ENCODE measurements around the gene LAMB3.

LAMB3 gene

DNA sequence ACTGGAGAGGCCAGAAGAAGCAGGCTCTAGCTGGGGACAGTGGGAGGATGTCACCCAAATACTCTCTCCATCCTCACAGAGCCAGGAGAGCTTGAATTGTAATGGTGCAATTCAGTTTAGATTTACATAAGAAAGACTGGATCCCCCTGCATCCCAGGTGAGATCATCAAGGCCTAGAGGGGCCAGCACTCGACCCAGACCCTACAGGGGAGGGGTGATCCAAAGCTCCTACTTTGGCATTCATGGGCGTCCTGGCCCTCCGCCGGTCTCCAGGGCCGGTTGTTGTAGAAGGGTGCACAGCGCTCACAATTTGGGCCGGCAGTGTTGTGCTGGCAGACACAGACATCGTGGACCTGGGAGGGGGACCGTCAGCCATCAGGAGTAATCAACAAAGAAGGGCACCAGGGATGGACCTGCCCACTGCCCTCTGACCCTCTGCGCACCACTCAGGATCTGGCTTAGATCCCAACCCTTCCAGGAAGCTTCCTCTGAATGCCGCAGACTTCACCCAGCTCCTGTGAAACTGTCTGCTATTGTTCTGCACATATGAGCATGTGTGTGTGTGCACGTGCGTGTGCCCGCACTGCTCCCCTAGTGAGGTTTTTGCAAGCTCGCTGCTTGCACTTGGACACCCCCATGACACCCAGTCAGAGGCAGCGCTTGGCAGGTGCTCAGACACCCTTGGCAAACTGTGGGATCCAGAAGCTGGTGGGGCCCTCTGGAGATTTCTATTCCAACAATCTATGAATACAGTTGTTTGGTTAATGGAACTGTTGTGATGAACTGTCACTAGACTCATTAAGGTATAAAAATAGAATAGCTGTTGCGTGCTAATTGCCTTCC is 21.6 kb downstream of the LAMB3 start:
- DNase-seq, result no peak

DNA sequence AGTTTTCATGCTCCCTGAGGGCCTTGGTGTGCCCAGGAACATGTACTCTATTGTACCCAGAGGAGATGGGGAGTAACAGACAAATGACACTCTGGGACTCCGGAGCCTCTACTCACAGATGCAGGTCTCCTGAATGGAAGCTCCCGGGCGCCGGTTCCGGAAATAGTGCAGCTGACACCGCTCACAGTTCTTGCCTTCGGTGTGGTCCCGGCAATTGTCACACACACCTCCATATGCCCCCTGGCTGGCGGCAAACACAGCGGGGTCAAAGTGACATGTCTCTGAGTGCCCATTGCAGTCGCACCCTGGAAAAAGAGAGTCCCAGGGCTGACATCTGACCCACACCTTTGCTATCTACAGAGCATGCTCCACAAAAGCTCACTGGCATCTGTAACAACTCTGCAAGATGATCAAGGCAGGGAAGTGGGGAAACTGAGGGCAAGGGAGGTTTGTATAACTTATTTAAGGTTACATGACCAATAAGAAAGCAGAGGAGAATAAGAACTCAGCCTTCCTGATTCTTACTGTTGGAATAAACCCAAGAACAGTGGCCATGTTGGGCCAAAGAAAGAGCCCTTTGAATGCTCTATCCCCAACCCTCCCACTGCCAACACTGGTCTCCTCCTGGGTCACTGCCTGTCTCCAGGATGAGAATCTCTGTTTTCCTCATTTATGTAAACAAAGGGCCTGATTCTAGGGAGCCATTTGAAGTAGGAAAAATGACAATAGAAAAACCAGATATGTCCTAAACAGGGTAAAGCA is 22.4 kb downstream of the LAMB3 start:
- DNase-seq, result no peak

DNA sequence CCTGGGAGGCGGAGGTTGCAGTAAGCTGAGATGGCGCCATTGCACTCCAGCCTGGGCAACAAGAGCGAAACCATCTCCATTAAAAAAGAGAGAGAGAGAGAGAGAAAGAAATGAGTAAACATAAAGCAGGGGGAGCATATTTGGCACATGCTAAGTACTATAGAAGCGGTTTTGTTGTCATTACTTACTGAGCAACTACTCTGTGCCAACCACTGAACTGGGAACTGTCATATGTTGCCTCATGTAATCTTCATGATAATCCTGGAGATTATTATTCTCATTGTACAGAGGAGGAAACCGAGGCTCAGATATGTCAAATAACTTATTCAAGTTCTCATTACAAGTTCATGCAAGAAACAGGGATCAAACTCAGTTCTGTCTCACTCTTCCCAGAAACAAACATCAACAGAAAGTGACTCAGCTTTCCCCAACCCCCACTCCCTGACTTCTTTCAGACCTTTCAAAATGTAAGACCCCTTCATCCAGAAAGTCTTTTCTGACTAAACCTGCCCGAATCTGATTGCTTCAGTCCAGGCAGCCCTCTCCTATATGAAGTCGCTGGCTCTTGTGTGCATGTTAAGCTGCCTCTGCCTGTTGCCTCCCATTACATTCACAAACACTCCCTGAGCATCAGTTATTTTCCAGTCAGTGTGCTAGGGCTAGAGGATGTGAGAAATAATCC is 23.5 kb downstream of the LAMB3 start:
- DNase-seq, result no peak

DNA sequence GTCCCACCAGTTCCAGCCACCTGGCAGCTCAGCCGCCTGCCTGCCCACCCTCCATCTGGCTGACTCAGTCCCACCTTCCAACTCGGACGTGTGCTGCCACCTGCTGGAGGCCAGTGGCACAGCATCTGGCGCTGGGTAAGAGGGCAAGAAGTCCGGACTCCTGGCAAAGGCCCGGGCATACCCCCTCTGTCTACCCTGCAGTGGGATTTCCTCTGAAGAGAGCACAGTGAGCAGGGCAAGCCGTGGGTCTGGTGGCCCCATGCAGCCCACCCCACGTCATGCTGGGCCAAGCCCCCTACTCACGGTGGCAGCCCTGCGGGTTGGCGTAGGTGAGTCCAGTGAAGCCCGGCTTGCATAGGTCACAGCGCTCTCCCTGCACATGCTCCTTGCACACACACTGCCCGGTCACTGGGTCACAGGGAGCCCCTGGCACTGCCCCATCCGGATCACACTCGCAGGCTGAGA is 24.5 kb downstream of the LAMB3 start:
- peak; percentile 66 for DNase-seq

DNA sequence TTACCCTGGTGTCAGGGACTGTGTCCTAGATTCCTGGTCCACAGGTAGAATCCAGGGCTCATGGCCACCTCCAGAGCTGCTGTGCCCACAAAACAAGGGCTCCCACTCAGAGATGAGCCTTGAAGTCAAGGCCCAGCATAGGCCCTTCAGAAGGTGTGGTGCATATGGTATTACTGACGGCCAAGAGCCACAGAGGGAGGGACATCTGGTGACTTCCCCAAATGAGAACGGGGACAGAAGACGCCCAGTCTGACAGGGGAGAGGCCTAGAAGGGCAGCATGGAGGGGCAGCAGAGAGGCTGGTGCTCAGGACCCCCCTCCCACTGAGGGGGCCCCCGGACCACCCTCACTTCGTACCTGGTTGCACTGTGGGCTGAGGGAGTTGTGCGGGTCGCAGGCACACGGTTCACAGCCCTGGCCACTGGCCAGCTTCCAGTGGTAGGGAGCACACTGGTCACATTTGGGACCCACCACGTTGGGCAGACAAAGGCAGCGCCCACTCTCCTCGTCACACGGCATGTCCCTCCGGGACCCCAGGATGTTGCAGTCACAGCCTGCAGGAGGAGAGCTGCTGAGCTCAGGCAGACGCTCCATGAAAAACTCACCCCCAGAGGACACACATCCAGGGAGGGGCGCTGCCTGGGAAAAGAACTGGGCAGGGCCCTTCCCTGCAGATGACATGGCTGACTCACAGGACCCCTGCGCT is 25.0 kb downstream of the LAMB3 start:
- DNase-seq, result peak; percentile 40

DNA sequence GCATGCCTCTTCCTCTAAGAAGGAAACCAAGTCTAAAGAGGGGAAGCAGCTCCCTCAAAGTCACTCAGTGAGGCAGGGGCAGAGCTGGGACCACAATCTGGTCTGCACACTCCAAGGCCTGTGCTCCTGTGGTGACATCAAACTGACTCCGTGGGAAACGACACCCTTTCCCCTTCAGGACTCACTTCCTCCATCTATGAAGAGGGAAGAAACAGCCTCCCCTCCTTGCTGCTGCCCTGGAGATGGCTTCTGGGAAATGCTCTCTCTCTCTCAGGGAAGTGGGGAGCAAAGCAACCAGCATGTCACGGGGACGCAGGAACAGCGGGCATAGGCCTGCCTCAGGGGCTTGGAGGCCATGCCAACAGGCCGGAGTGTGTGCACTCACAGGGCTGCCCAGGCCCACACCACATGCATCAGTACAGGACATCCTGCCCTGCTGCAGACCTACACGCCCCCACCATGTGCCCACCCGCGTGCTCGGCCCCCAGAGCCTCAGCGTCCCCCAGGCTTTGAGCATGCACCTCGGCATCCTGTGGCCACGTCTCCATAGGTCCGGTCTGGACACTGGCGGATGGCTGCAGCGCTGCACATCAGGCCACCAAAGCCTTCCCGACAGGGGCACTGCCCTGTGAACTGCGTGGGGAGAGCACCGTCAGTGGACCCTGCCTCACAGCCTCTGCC is 25.7 kb downstream of the LAMB3 start:
- peak; percentile 52 for DNase-seq

DNA sequence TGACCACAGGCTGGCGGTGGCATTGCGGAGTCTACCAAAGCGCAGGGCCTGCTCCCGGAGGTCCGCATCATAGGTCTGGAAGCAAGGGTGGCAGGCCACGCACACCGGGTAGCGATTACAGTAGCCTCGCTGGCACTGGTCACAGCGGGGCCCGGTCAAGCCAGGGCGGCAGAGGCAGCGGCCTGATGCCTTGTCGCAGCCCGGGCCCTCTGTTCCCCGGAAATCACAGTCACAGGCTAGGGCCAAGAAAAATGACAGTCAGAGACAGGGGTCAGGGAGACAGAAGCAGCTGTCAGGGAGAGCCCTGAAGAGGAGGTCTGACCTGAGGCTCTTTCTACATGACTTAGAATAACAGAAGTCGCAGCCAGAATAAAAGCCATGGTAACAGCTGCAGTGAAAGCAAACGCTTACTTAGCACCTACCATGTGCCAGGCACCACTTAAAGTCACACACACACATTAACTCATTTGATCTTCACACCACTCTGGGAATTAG is 26.4 kb downstream of the LAMB3 start:
- no peak for DNase-seq

DNA sequence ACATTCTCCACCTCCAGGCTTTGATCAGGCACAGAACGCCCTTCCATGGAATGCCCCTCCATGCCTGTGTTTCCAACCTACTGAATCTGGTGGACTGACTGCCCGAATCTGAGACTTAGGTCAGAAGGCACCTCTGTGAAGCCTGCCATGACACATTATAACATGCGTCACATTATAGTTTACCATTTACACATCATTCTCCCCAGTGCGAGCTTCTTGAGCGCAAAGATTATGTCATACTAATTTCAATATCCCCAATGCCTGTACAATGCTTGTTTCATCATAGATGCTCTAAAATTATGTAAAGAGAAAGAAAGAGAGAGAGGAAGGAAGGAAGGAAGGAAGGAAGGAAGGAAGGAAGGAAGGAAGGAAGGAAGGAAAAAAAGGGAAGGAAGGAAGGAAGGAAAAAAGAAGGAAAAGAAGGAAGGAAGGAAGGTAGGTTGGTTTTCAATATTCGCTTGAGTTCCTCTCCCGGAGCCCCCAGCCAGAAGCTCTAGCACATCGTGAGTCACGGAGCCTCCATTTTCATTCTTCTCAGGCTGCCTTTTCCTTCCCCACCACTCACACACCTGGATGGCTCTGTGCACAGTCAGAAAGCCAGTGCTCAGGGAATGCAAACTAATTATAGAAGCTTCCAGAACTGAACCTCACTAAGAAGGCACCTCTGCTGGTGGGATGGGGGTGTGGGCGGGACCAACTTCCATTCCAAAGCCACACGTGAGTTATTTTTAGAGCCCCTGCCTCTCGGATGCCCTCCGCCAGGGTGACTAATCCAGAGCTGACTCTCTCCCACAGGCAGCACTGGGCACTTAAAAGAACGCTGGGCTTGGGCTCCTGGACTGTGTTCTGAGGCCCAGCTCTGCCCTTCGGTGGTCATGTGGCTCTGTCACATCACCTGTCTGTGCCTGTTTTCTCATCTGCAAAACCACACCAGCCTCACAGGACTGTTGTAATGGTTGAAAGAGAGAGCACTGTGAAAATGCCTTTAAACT is 27.4 kb downstream of the LAMB3 start:
- DNase-seq, result no peak

DNA sequence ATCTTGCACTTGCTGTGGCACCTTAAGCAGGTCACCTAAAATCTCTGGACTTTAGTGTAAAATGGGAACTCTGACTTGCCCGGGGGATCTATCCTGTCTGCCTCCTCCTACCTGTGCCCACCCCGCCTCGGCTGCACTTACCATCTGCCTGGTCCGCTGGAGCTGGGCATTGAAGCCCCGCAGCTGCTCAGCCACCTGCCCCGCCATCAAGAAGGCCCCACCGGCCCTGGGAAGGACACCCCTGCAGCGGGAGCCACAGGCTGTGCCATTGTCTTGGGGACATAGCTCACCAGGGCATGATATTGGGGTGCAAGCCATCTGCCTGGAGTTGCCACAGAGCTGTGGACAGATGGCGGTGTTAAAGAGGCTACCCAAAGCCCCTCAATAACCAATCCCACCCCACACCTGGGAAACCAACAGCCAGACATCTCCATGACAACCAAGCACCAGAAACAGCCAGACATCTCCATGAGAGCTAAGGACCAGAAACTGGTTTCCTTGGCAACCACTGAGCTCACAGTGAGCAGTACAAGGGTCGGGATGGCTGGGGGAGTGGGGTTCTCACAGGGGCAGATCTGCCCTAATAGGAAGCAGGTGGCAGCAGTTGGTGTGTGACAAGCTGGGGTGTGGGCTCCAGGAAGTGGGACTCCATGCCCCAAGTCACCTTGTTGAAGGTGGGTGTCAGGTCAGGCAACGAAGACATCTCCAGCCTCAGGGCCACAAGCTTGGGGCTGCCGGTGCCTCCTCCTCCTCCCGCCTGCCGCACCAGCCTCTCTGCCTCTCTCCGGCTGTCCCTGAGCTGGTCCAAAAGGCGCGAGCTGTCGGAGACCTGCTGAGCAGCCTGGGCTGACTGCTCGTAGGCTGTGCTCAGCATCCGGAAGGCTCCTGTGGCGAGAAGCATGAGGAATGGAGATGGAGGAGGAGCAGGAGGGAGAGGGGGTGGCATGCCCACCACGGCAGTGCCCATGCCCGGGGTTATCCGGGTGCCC is 29.1 kb downstream of the LAMB3 start:
- DNase-seq, result no peak

DNA sequence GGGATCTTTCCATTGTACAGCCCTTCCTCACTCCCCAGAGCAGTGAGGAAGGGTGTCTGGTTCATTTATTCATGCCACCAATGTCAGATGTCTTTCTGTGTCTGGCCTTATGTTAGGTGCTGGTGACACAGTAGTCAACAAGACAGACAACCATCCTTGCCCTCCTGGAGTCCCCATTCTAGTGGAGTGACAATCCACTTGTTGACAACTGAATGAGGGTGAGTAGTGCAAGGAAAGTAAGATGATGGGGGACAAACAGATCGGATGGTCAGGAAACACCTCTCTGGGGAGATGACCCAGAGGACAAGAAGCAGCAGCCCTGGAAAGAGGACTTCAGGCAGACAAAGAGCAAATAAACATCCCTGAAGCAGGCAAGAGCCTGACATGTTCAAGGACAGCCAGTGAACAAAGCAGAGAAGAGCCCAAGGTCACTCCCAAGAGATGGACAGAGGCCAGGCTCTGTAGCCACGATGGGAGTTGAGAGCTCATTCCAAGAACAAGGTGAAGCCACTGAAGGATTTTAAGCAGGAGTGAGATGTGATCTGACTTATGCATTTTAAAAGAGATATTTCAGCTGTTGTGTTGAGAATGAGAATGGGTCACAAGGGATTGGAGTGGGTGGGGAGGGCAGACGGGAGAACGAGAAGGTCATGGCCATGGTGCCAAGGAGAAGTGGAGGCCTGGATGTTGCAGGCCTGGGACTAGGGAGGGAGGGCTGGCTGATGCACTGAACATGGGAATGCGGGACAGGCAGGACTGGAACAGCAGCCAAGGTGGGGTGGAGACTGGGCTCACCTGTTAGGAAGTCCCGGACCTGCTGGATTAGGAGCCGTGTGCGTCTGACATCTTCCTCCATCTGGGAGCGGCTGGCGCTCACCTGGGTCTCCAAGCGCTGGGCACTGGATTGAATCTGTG is 30.2 kb downstream of the LAMB3 start:
- no peak for DNase-seq

DNA sequence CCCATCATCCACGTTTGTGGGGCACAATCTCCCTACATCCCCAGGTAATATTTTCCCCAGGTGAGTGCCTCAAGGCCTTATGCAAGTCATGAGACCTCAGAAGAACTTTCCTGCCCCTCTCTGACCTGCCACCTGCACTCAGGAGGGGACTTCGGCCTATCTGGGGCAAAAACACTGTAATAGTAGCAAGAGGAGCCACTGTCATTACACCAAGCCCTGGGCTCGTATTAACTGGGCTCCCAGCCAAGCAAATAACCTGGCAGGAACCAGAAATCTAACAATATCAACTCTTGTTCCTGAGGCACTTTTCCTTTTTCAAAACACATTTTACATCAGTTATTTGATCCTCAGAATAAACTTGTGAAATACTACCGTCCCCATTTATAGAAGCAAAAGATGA is 30.9 kb downstream of the LAMB3 start:
- DNase-seq, result no peak

DNA sequence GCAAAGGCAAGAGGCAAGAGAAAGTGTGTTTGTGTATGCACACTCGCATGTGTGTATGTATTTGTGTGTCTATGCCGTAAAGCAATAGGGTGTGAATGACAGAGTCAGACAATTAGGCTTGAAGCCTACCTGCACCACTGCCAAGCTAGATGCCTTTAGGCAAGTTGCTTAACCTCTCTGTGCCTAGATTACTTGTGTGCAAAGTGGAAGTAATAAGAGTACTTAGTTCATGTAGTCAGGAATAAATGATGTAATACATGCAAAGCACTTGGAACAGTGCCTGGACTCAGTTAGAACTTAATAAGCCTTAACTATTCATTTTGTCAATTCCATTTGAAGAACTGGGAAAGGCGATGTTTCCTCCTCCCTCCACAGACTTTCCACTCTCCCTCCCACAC is 31.7 kb downstream of the LAMB3 start:
- DNase-seq, result no peak

DNA sequence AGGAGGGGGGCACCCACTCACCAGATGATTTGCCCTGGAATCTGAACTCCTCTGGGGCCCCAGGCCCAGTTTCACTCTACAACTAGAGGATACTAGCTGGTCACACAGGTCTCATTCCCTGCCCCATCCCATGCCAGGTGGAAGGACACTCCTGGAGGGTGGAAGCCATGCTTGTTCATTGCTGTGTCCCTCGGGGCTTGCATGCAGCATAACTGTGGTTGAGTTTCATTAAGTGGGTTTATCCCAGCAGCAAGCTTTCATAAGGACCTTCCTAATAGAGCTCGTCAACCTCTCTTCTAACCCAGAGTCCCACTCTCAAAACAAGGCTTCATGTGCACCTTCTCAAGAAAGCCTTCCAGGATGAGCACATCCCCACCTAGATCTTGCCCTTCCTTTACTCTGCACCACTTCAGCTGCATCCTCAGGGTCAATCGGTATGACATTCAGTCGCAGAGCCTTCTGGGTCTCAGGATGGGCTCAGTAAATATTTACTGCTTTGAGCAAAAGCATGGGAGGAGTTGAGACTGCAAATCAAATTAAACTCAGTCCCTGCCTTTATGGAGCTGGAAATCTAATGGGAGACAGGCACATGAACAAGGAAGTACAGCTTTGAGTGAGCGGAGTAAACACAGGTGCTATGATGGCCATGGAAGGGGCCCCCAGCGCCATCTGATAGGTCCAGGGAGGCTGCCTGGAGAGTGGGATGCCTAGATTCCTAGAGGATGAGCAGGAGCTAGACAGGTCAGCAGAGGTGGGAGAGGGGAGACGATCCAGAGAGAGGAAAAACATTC is 32.3 kb downstream of the LAMB3 start:
- DNase-seq, result no peak

DNA sequence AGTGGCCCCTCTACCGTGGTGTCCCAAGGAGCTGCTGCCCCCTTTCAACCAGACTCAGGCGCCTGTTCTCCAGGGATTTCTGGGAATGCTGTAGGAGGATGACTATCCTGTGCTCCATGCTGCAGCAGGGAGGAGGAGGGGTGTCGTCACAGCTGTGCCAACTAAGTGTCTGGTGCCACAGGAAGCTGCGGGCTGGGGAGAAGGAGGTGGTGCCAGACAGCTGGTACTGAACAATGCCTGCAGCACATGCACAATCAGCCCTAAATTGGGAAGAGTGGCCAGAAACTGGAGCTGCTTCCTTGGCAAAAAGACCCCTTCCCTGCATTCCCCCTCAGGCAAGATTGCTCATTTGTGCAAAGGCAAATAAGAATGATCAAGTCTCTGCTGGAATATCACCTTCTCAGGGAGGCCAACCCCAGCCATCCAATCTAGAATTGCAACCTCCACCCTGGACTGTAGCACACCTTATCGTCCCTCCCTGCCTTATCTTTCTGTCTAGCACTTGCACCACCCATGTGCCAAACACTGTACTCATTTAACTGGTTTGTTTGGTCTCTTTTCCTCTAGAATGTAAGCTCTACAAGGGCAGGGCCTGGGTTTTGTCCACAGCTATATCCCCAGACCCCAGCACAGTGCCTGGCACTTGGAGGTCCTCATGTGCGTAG is 33.3 kb downstream of the LAMB3 start:
- DNase-seq, result no peak

DNA sequence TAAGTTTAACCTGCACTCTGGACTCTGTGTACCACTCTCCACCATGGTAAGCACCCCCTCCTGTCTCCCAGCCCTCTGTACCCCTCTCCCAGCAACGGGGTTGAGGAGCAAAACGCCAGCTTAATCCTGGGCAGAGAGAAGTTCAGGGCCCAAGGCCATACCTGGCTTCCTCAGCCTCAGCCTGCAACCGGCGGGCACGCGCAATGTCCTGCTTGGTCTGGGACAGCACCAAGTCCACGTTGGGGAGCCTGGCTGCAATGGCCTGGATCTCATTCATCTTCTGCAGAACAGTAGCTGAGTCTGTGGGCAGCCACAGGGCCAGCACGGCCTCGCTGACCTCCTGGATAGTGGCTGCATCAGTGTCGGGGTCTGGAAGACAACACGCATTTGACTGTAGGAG is 33.9 kb downstream of the LAMB3 start:
- no peak for DNase-seq

DNA sequence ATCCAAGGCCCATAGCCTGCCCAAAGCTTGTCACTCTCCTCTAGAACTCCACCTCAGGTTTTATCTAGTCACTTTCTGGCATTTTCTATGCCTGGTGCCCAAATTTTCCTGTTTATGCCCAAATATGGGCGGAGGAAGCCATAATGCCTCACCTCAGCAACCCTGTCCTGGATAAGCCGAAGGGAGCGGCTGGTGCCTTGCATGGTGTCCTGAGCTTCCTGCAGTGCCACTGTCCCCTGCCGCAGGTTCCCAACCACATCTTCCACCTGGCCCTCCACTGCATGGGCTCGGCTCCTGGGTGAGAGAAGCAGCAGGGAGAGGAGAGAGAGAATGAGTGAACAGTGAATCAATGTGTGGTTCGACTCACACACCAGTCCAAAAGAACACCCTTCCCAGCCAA is 34.5 kb downstream of the LAMB3 start:
- no peak for DNase-seq

DNA sequence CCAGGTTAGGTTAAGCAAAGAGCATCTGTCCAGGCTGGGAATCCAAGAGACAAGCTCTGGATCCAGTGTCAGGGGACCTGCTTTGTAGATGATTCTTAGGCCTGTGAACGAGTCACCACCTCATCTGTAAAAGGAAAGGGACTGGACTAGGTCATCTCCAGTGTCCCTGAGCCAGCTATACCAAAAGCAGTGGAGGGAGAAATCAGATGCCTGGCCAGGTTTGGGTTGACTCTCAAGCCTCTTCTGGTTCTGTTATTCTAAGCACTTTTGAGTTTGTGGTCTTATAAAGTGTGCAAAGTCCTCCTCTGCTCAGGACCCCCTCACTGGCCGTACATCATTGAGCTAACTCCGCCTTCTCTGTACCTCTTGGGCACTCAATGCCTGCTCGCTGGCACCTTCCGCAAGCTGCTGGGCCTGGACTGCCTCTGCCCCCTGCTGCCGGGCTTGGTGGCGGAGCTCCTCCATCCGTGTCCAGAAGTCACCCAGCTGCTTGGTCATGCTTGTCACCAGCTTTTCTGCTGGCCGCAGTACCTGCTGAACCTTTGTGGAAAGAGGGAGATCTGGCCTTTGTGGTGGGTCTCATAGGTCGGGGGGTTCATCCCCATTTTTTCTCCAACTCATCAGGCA is 35.1 kb downstream of the LAMB3 start:
- DNase-seq, result no peak
